Peyer's patch (tissue), 4 donors: ENCODE measurements around the gene KLHL13. TPM values are rescaled to one million over a fixed set of nuclear protein-coding genes. Genes with fewer than 3 reads are reported as not detected.

Experiments
- DNase-seq, 3 donors: peaks; one replicate each; pipeline ENCODE4 v3.0.0-alpha.2; 2017 to 2019
- H3K27ac ChIP-seq, 4 donors: fragments of 200-600 bp; sonication (generic); one replicate each; pipeline ENCODE4 v1.5.1; 2016 to 2019
- H3K27me3 ChIP-seq, 2 donors: fragments of 200-600 bp; sonication (generic); one replicate each; pipeline ENCODE4 v1.5.1; 2019
- H3K36me3 ChIP-seq, 3 donors: fragments of 200-600 bp; sonication (generic); one replicate each; pipeline ENCODE4 v1.5.1; 2016 to 2019
- H3K4me1 ChIP-seq, 4 donors: fragments of 200-600 bp; sonication (generic); one replicate each; pipeline ENCODE4 v1.5.1; 2016 to 2019
- H3K4me3 ChIP-seq, 4 donors: fragments of 200-600 bp; sonication (generic); 1 replicate in 3 of 4; 2 replicates in 1 of 4; pipeline ENCODE4 v1.5.1; 2016 to 2019; ENCODE audit warnings: mild to moderate bottlenecking in 1 of 4
- H3K9me3 ChIP-seq, 4 donors: fragments of 200-600 bp; sonication (generic); one replicate each; pipeline ENCODE4 v1.5.1; 2016 to 2019; ENCODE audit warnings: mild to moderate bottlenecking in 1 of 4
- CTCF ChIP-seq, 6 experiments: fragments of 450-650 bp in 4 of 6; fragments of 200-600 bp in 2 of 6; sonication (generic) in 1 of 6; IDR thresholded peaks; one replicate each; pipeline ENCODE4 v1.5.1; 2017 to 2019; ENCODE audit warnings: antibody characterized with exemption in 6 of 6, mild to moderate bottlenecking in 3 of 6, moderate library complexity in 1 of 6
- POLR2A ChIP-seq, 2 donors: fragments of 450-650 bp; IDR thresholded peaks; one replicate each; pipeline ENCODE4 v1.5.1; 2017; ENCODE audit warnings: antibody characterized with exemption in 2 of 2, mild to moderate bottlenecking in 2 of 2, moderate library complexity in 2 of 2
- total RNA-seq, 4 donors: library from RNA; depleted of rRNA; stranded (reverse); fragments of >200 nt; gene quantifications; one replicate each; pipeline ENCODE4 v1.1.0, GENCODE V29; 2016

The KLHL13 gene
- total RNA-seq, 4 donors from 2014 or later = 4.0 to 14.0 (median 8.1) TPM

- Histone ChIP-seq H3K36me3 (no peaks in the 10 kb centered on the region), H3K27me3 (no peaks in the 10 kb centered on the region), H3K27ac (no peak overlapping the region), H3K9me3 (no peaks in the 10 kb centered on the region), H3K4me3 (no peak overlapping the region), H3K4me1 (no peaks in the 10 kb centered on the region)
- TF ChIP-seq POLR2A (IDR thresholded peaks at IDR 0.05) = no peak
- TF ChIP-seq CTCF (IDR thresholded peaks at IDR 0.05) = no peak
- no peak for DNase-seq
These were observed 66.9 kb downstream of the KLHL13 start for GRCh38 chrX:118049713-118050112.

GRCh38 chrX:118047446-118048186, 69.0 kb downstream of the KLHL13 start:
- Histone ChIP-seq H3K36me3 (no peaks in the 10 kb centered on the region), H3K4me1 (no peaks in the 10 kb centered on the region), H3K9me3 (no peaks in the 10 kb centered on the region), H3K4me3 (no peak overlapping the region), H3K27me3 (no peaks in the 10 kb centered on the region), H3K27ac (no peak overlapping the region)
- no peak for DNase-seq
- no peak for TF ChIP-seq POLR2A (IDR thresholded peaks at IDR 0.05)
- TF ChIP-seq CTCF (IDR thresholded peaks at IDR 0.05) = no peak

GRCh38 chrX:118039591-118039990, 77.0 kb downstream of the KLHL13 start:
- H3K4me1 ChIP-seq = no peaks in the 10 kb centered on the region
- no peaks in the 10 kb centered on the region for H3K9me3 ChIP-seq
- H3K27ac ChIP-seq = no peak overlapping the region
- no peaks in the 10 kb centered on the region for H3K36me3 ChIP-seq
- H3K27me3 ChIP-seq = no peaks in the 10 kb centered on the region
- DNase-seq = no peak
- H3K4me3 ChIP-seq = no peak overlapping the region
- TF ChIP-seq CTCF (IDR thresholded peaks at IDR 0.05) = no peak
- no peak for TF ChIP-seq POLR2A (IDR thresholded peaks at IDR 0.05)

GRCh38 chrX:118038614-118039365, 77.8 kb downstream of the KLHL13 start:
- no peaks in the 10 kb centered on the region for H3K4me1 ChIP-seq
- H3K9me3 ChIP-seq = no peaks in the 10 kb centered on the region
- H3K36me3 ChIP-seq = no peaks in the 10 kb centered on the region
- TF ChIP-seq CTCF (IDR thresholded peaks at IDR 0.05) (no peak), POLR2A (IDR thresholded peaks at IDR 0.05) (no peak)
- no peak overlapping the region for H3K27ac ChIP-seq
- no peak overlapping the region for H3K4me3 ChIP-seq
- DNase-seq = no peak
- no peaks in the 10 kb centered on the region for H3K27me3 ChIP-seq

GRCh38 chrX:118026631-118027030, 90.0 kb downstream of the KLHL13 start:
- Histone ChIP-seq H3K4me1 (no peaks in the 10 kb centered on the region), H3K4me3 (no peak overlapping the region), H3K27ac (no peak overlapping the region), H3K36me3 (no peaks in the 10 kb centered on the region), H3K9me3 (no peaks in the 10 kb centered on the region), H3K27me3 (no peaks in the 10 kb centered on the region)
- DNase-seq = no peak
- TF ChIP-seq CTCF (IDR thresholded peaks at IDR 0.05) (no peak), POLR2A (IDR thresholded peaks at IDR 0.05) (no peak)
